K562 (cell line): ENCODE data around the gene TPCN1. TPM values are rescaled to one million over a fixed set of nuclear protein-coding genes. Genes with fewer than 3 reads are reported as not detected.

ENCODE experiments used
- ATAC-seq: fragments of 200-7000 bp; cut with Tn5 transposase; 3 replicates; pipeline ENCODE4 v1.9.1; 2020; ENCODE audit warnings: moderate library complexity
- BruUV-seq: library from RNA; stranded (reverse); fragments of 400-500 nt; replicated peaks from 2 replicates; lab custom pipeline; 2021; lab: Mats Ljungman, UMichigan
- CTCF ChIA-PET: fragments of 300-600 bp; formaldehyde crosslinking; extraction: SDS; loops from one replicate; lab custom pipeline; 2021; ENCODE audit warnings: low intra/inter-chr PET ratio; lab: Yijun Ruan, JAX
- POLR2A ChIA-PET: fragments of 300-600, 350-650 bp; sonication (Branson Sonifier 250); formaldehyde crosslinking; extraction: SDS; loops from one replicate; lab custom pipeline; 2021; ENCODE audit warnings: antibody characterized with exemption, inconsistent platforms; lab: Yijun Ruan, JAX
- DNase-seq, 4 experiments: peaks; one replicate each; pipeline versions ENCODE4 v3.0.0 to v3.0.0-alpha.2; 2011 to 2018; ENCODE audit warnings: low spot score in 3 of 4, mixed read lengths in 3 of 4; ENCODE audit errors: extremely low read depth in 1 of 4
- FAIRE-seq: peaks from 2 replicates; lab custom pipeline; 2011; peaks lifted over from hg19 to GRCh38; lab: Jason Lieb, UNC
- H2AFZ ChIP-seq: 2 replicates; pipeline ENCODE4 v1.6.0; 2011; ENCODE audit warnings: low read depth, low read length, control low read depth, inconsistent platforms
- H3K27ac ChIP-seq: fragments of 200-600 bp; 3 replicates; pipeline ENCODE4 v1.8.0; 2011; ENCODE audit warnings: low read depth, mild to moderate bottlenecking, control low read depth, inconsistent platforms, low read length, moderate library complexity, mixed read lengths; ENCODE audit errors: extremely low read depth
- H3K27me3 ChIP-seq, 2 experiments: fragments of 300-600 bp in 1 of 2; 2 replicates in 1 of 2; 3 replicates in 1 of 2; pipeline versions ENCODE4 v1.6.0 to v1.8.0; 2011; ENCODE audit warnings: inconsistent platforms in 2 of 2, low read length in 2 of 2, mild to moderate bottlenecking in 1 of 2, mixed read lengths in 1 of 2, moderate library complexity in 1 of 2; ENCODE audit not compliant: control insufficient read depth in 2 of 2, insufficient read depth in 2 of 2
- H3K36me3 ChIP-seq: fragments of 300-600 bp; 3 replicates; pipeline ENCODE4 v1.8.0; 2011; ENCODE audit warnings: mild to moderate bottlenecking, low read length, inconsistent platforms; ENCODE audit not compliant: control insufficient read depth, insufficient read depth
- H3K4me1 ChIP-seq, 2 experiments: fragments of 200-600 bp in 1 of 2; replicated peaks in 1 of 2; 2 replicates in 1 of 2; 3 replicates in 1 of 2; pipeline versions ENCODE4 v1.5.1 to v1.8.0; 2011; ENCODE audit warnings: inconsistent platforms in 2 of 2, low read length in 2 of 2, mild to moderate bottlenecking in 1 of 2, mixed read lengths in 1 of 2, moderate library complexity in 1 of 2; ENCODE audit not compliant: control insufficient read depth in 2 of 2, insufficient read depth in 2 of 2
- H3K4me2 ChIP-seq: 2 replicates; pipeline ENCODE4 v1.6.1; 2011; ENCODE audit warnings: low read length, control low read depth, inconsistent platforms, mixed read lengths; ENCODE audit not compliant: insufficient read depth
- H3K4me3 ChIP-seq: fragments of 200-600 bp; sonication (generic), shearing (Covaris generic); 2 replicates; pipeline ENCODE4 v1.5.1; 2016; ENCODE audit warnings: control low read depth, inconsistent platforms
- H3K79me2 ChIP-seq: fragments of 200-600 bp; 3 replicates; pipeline ENCODE4 v1.8.0; 2011; ENCODE audit warnings: low read length, inconsistent platforms; ENCODE audit not compliant: control insufficient read depth, insufficient read depth
- H3K9ac ChIP-seq, 2 experiments: 2 replicates each; pipeline versions ENCODE4 v1.6.0 to v1.6.1; 2011; ENCODE audit warnings: low read depth in 2 of 2, low read length in 2 of 2, control low read depth in 1 of 2, inconsistent platforms in 1 of 2, mild to moderate bottlenecking in 1 of 2, mixed read lengths in 1 of 2; ENCODE audit not compliant: insufficient read depth in 1 of 2
- H3K9me1 ChIP-seq: one replicate; pipeline ENCODE4 v1.6.0; 2011; ENCODE audit warnings: inconsistent platforms, mild to moderate bottlenecking, low read length, moderate library complexity; ENCODE audit not compliant: control insufficient read depth, insufficient read depth
- H3K9me3 ChIP-seq: replicated peaks from 2 replicates; pipeline ENCODE4 v1.5.1; 2011; ENCODE audit warnings: low read depth, low read length, inconsistent platforms; ENCODE audit not compliant: control insufficient read depth, insufficient read depth
- H4K20me1 ChIP-seq: replicated peaks from 2 replicates; pipeline ENCODE4 v1.6.1; 2011; ENCODE audit warnings: low read length, inconsistent platforms, mixed read lengths; ENCODE audit not compliant: control insufficient read depth, insufficient read depth
- CBX1 ChIP-seq: sonication (generic); IDR thresholded peaks from 2 replicates; pipeline ENCODE4 v1.6.1; 2016; ENCODE audit warnings: antibody characterized with exemption, low read depth, mild to moderate bottlenecking
- CREB1 ChIP-seq, 2 experiments: sonication (generic) in 1 of 2; formaldehyde crosslinking in 1 of 2; IDR thresholded peaks; 2 replicates each; pipeline versions ENCODE4 v1.6.1 to v1.8.0; 2012 to 2022; ENCODE audit warnings: inconsistent platforms in 1 of 2, mild to moderate bottlenecking in 1 of 2, missing genetic modification reagents in 1 of 2, moderate library complexity in 1 of 2
- HDAC2 ChIP-seq: fragments of 450-650 bp; IDR thresholded peaks from 2 replicates; pipeline ENCODE4 v1.6.1; 2016; ENCODE audit warnings: mild to moderate bottlenecking
- KAT2B ChIP-seq: IDR thresholded peaks from one replicate; pipeline ENCODE4 v1.6.1; 2012; ENCODE audit warnings: low read depth, mild to moderate bottlenecking, control low read depth, inconsistent platforms, low read length, moderate library complexity
- SIX5 ChIP-seq, 2 experiments: IDR thresholded peaks; 2 replicates each; pipeline ENCODE4 v1.6.1; 2011; ENCODE audit warnings: low read length in 2 of 2, borderline replicate concordance in 1 of 2, low read depth in 1 of 2, mild to moderate bottlenecking in 1 of 2, moderate library complexity in 1 of 2; ENCODE audit not compliant: insufficient read depth in 1 of 2
- ZNF197 ChIP-seq: fragments of 200-800 bp; sonication (Bioruptor generic); IDR thresholded peaks from 2 replicates; pipeline ENCODE4 v1.6.1; 2016; ENCODE audit warnings: low read depth, missing genetic modification characterization, missing compliant biosample characterization
- ZNF3 ChIP-seq: fragments of 250-450 bp; sonication (Bioruptor Pico); IDR thresholded peaks from 2 replicates; pipeline ENCODE4 v1.5.0; 2021; ENCODE audit warnings: mild to moderate bottlenecking, moderate library complexity
- WGBS: fragments of 100-300 bp; shearing (Covaris generic); methylation state at CpG from one replicate; pipeline ENCODE4 v1.1.6; 2016; ENCODE audit warnings: low coverage, mixed read lengths; ENCODE audit not compliant: insufficient coverage; ENCODE audit errors: missing lambda C conversion rate; 5-methylcytosine and 5-hydroxymethylcytosine counted together
- in situ Hi-C: fragments of 300-500 bp; cut with MboI; formaldehyde crosslinking; loops from 4 replicates; pipeline ENCODE4 v1.15.0; 2018; ENCODE audit warnings: inconsistent platforms, mixed read lengths
- intact Hi-C: fragments of 100-400 bp; cut with micrococcal nuclease; formaldehyde crosslinking; loops from 2 replicates; pipeline ENCODE4 v1.14.2; 2022
- polyA plus RNA-seq, 8 experiments: library from polyadenylated mRNA; depleted of rRNA in 4 of 8; stranded (reverse) in 5 of 8; unstranded in 3 of 8; fragments of >200 nt; fragmentation: Nextera tagmentation in 2 of 8; fragmentation: Illumina TruSeq in 1 of 8; extraction: Ambion mirVana in 2 of 8; extraction: Trizol in 1 of 8; gene quantifications; 2 replicates each; pipeline versions ENCODE4 v1.2.1 to v1.2.3, GENCODE V29; 2011 to 2014; ENCODE audit warnings: inconsistent platforms in 1 of 8, missing spikeins in 1 of 8
- total RNA-seq, 7 experiments: library from RNA; depleted of rRNA in 6 of 7; stranded (reverse); fragments of >200 nt in 6 of 7; fragmentation: Illumina TruSeq in 2 of 7; extraction: Trizol in 2 of 7; gene quantifications; 2 replicates each; pipeline versions ENCODE4 v1.2.1 to v1.2.3, GENCODE V29; 2011 to 2021; ENCODE audit warnings: low replicate concordance in 1 of 7
- TF ChIP-seq, protein P1 (sequence below): sonication (generic); formaldehyde crosslinking; IDR thresholded peaks from 2 replicates; pipeline ENCODE4 v1.9.0; 2022; ENCODE audit warnings: mild to moderate bottlenecking, missing genetic modification reagents
- TF ChIP-seq, protein P2 (sequence below): fragments of 250-450 bp; sonication (Bioruptor Pico); IDR thresholded peaks from 2 replicates; pipeline ENCODE4 v1.8.0; 2021; ENCODE audit warnings: mild to moderate bottlenecking, moderate library complexity
- TF ChIP-seq, protein P3 (sequence below): fragments of 450-650 bp; IDR thresholded peaks from 2 replicates; pipeline ENCODE4 v1.6.1; 2016; ENCODE audit warnings: mild to moderate bottlenecking
- TF ChIP-seq, protein P4 (sequence below), 2 experiments: fragments of 450-650 bp in 1 of 2; IDR thresholded peaks; 2 replicates each; pipeline ENCODE4 v1.6.1; 2011 to 2017; ENCODE audit warnings: low read depth in 2 of 2, antibody characterized with exemption in 1 of 2, borderline replicate concordance in 1 of 2, low read length in 1 of 2, mild to moderate bottlenecking in 1 of 2, mixed read lengths in 1 of 2; ENCODE audit not compliant: control insufficient read depth in 1 of 2
- TF ChIP-seq, protein P5 (sequence below): sonication (generic); formaldehyde crosslinking; IDR thresholded peaks from 2 replicates; pipeline ENCODE4 v1.8.0; 2022; ENCODE audit warnings: mild to moderate bottlenecking, missing genetic modification reagents

TPCN1 gene
- total and polyA plus RNA-seq, 9 of the 15 experiments (the other 6 are each of a cell fraction or from before 2014, with no cell fraction given) = 0.80 to 23.8 (median 7.4) TPM

DNA sequence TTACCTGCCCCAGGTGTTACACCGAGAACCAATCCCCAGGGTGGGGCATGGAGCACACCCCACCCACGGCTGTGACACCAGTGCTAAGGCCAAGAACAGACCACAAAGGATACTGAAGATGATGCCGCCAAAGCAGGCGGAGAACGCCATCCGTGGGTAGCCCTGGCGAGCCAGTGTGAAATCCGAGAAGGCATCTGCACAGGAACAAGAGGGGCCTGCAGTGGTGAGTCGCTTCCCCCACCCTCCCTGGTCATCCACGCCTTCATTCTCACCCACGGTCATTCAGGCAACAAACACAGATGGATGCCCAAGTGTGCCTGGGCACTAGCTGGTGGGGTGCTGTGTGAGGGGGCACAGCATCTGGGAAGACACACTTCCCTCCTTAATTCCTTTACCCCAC lies 85.1 kb downstream of the TPCN1 start:
- no peak for DNase-seq
- ATAC-seq = no peak
- Histone ChIP-seq H3K9me1 (no peaks in the 10 kb centered on the region), H3K79me2 (no peaks in the 10 kb centered on the region), H4K20me1 (no peaks in the 10 kb centered on the region), H3K9ac (no peak overlapping the region), H3K4me3 (no peak overlapping the region), H3K27ac (no peak overlapping the region), H3K9me3 (no peaks in the 10 kb centered on the region), H3K27me3 (no peaks in the 10 kb centered on the region), H3K36me3 (peaks cover 52% of the 10 kb centered on the region; the same call in 2 of the 3 replicates), H2AFZ (no peak overlapping the region), H3K4me1 (peaks cover 15 to 21% of the 10 kb centered on the region in 2 experiments; a peak in 4 of 5 replicates), H3K4me2 (no peak overlapping the region)
- in situ Hi-C loops (no loop called here), intact Hi-C loops (no loop called here)
- CTCF ChIA-PET = no interaction called here
- POLR2A ChIA-PET = interaction anchor here (0.6 to 1.2 kb wide), 2 partner anchors 85 to 109 kb away, joined by 3 to 4 read pairs; partner anchors contain the start of gene TPCN1
- no peak for FAIRE-seq
- BruUV-seq = no TSS peak
- WGBS = 86% methylated on average over 9 of the region's 11 CpGs
- TF ChIP-seq CBX1 = no peak
- TF ChIP-seq, protein P1, sequence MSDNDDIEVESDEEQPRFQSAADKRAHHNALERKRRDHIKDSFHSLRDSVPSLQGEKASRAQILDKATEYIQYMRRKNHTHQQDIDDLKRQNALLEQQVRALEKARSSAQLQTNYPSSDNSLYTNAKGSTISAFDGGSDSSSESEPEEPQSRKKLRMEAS (CRISPR knock-in tag) = no peak
- TF ChIP-seq, protein P2, sequence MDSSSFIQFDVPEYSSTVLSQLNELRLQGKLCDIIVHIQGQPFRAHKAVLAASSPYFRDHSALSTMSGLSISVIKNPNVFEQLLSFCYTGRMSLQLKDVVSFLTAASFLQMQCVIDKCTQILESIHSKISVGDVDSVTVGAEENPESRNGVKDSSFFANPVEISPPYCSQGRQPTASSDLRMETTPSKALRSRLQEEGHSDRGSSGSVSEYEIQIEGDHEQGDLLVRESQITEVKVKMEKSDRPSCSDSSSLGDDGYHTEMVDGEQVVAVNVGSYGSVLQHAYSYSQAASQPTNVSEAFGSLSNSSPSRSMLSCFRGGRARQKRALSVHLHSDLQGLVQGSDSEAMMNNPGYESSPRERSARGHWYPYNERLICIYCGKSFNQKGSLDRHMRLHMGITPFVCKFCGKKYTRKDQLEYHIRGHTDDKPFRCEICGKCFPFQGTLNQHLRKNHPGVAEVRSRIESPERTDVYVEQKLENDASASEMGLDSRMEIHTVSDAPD = no peak
- TF ChIP-seq SIX5 (IDR thresholded peaks at IDR 0.05; ENCODE audit: borderline replicate concordance in 1 of 2, insufficient read depth in 1 of 2, low read depth in 1 of 2, low read length in 2 of 2) = no peak
- TF ChIP-seq, protein P3, sequence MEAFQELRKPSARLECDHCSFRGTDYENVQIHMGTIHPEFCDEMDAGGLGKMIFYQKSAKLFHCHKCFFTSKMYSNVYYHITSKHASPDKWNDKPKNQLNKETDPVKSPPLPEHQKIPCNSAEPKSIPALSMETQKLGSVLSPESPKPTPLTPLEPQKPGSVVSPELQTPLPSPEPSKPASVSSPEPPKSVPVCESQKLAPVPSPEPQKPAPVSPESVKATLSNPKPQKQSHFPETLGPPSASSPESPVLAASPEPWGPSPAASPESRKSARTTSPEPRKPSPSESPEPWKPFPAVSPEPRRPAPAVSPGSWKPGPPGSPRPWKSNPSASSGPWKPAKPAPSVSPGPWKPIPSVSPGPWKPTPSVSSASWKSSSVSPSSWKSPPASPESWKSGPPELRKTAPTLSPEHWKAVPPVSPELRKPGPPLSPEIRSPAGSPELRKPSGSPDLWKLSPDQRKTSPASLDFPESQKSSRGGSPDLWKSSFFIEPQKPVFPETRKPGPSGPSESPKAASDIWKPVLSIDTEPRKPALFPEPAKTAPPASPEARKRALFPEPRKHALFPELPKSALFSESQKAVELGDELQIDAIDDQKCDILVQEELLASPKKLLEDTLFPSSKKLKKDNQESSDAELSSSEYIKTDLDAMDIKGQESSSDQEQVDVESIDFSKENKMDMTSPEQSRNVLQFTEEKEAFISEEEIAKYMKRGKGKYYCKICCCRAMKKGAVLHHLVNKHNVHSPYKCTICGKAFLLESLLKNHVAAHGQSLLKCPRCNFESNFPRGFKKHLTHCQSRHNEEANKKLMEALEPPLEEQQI = no peak
- no peak for TF ChIP-seq CREB1 (IDR thresholded peaks at IDR 0.05)
- TF ChIP-seq CREB1 (CRISPR knock-in tag; IDR thresholded peaks at IDR 0.05) = no peak
- TF ChIP-seq KAT2B = no peak
- no peak for TF ChIP-seq HDAC2
- TF ChIP-seq ZNF3 (CRISPR knock-in tag) = no peak
- TF ChIP-seq, protein P4, sequence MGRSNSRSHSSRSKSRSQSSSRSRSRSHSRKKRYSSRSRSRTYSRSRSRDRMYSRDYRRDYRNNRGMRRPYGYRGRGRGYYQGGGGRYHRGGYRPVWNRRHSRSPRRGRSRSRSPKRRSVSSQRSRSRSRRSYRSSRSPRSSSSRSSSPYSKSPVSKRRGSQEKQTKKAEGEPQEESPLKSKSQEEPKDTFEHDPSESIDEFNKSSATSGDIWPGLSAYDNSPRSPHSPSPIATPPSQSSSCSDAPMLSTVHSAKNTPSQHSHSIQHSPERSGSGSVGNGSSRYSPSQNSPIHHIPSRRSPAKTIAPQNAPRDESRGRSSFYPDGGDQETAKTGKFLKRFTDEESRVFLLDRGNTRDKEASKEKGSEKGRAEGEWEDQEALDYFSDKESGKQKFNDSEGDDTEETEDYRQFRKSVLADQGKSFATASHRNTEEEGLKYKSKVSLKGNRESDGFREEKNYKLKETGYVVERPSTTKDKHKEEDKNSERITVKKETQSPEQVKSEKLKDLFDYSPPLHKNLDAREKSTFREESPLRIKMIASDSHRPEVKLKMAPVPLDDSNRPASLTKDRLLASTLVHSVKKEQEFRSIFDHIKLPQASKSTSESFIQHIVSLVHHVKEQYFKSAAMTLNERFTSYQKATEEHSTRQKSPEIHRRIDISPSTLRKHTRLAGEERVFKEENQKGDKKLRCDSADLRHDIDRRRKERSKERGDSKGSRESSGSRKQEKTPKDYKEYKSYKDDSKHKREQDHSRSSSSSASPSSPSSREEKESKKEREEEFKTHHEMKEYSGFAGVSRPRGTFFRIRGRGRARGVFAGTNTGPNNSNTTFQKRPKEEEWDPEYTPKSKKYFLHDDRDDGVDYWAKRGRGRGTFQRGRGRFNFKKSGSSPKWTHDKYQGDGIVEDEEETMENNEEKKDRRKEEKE (IDR thresholded peaks at IDR 0.05; ENCODE audit: borderline replicate concordance in 1 of 2, control insufficient read depth in 1 of 2, low read depth in 2 of 2, low read length in 1 of 2) = no peak
- TF ChIP-seq, protein P5, sequence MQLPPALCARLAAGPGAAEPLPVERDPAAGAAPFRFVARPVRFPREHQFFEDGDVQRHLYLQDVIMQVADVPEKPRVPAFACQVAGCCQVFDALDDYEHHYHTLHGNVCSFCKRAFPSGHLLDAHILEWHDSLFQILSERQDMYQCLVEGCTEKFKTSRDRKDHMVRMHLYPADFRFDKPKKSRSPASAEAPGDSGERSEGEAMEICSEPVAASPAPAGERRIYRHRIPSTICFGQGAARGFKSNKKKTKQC = no peak
- TF ChIP-seq ZNF197 (CRISPR knock-in tag) = no peak
